Activated CD8-positive, alpha-beta T cell treated with anti-CD3 and anti-CD28 coated beads for 36 hours (primary cell): Measurements from ENCODE around the gene SEPHS1. TPM values are rescaled to one million over a fixed set of nuclear protein-coding genes. Genes with fewer than 3 reads are reported as not detected.

Experiments used
- ATAC-seq: fragments of 200-7000 bp; cut with Tn5 transposase; one replicate; pipeline ENCODE4 v1.10.0; 2021; ENCODE audit warnings: mild to moderate bottlenecking, moderate library complexity
- CTCF ChIA-PET: fragments of 350-600 bp; sonication (Branson Sonifier 250); formaldehyde crosslinking; loops from one replicate; lab custom pipeline; 2021; ENCODE audit warnings: antibody characterized with exemption; lab: Charles Lee
- POLR2A ChIA-PET: fragments of 350-600 bp; sonication (Branson Sonifier 250); formaldehyde crosslinking; loops from one replicate; lab custom pipeline; 2021; ENCODE audit warnings: antibody characterized with exemption; lab: Charles Lee
- DNase-seq: peaks from one replicate; pipeline ENCODE4 v3.0.0-alpha.2; 2020
- H3K27ac Mint-ChIP-seq: one replicate; pipeline ENCODE4 v1.8.0; 2021; ENCODE audit warnings: mild to moderate bottlenecking, mixed read lengths
- H3K27me3 Mint-ChIP-seq: one replicate; pipeline ENCODE4 v1.8.0; 2021; ENCODE audit warnings: mixed read lengths
- H3K36me3 Mint-ChIP-seq: one replicate; pipeline ENCODE4 v1.8.0; 2021; ENCODE audit warnings: low read depth, mixed read lengths
- H3K4me1 Mint-ChIP-seq: one replicate; pipeline ENCODE4 v1.8.0; 2021; ENCODE audit warnings: low read depth, mixed read lengths
- H3K4me3 Mint-ChIP-seq: one replicate; pipeline ENCODE4 v1.8.0; 2021; ENCODE audit warnings: mild to moderate bottlenecking, moderate library complexity, mixed read lengths
- H3K9me3 Mint-ChIP-seq: one replicate; pipeline ENCODE4 v1.8.0; 2021; ENCODE audit warnings: mixed read lengths
- intact Hi-C: fragments of 100-400 bp; cut with micrococcal nuclease; formaldehyde crosslinking; loops from one replicate; pipeline ENCODE4 v1.10.0; 2022
- total RNA-seq, 2 experiments: library from RNA; stranded (reverse); gene quantifications; one replicate each; pipeline ENCODE4 v1.2.3, GENCODE V29; 2021
- TF ChIP-seq, protein P1 (sequence below): fragments of 200-600 bp; IDR thresholded peaks from one replicate; pipeline ENCODE4 v1.8.0; 2022; ENCODE audit warnings: antibody characterized with exemption, mild to moderate bottlenecking

SEPHS1 gene
- total RNA-seq, 2 experiments from 2014 or later: 61.6 to 66.5 TPM

DNA sequence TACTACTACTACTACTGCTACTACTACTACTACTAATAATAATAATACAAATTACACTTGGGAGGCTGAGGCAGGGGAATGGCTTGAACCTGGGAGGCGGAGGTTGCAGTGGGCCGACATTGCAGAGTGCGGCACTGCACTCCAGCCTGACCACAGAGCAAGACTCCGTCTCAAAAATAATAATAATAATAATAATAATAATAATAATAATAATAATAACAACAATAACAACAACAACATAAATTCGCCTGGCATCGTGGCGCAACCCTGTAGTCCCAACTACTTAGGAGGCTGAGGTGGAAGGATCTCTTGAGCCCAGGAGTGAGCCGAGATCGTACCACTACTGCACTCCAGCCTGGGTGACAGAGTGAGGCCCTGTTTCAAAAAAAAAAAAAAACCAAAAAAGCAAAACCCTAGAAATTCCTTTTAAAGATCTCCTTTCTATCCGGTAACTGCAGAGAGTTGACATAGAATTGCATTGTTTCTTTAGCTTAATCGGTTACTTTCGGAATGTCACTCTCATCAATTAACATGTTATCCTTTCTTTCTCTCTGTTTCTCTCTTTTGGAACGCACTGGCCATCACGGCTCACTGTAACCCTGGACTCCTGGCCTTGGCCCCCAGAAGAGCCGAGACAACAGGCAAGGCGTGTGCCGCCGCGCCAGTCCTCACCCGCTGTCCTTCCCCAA lies 49.2 kb downstream of the SEPHS1 start:
- Mint-ChIP-seq H3K27ac (peak overlapping the region; percentile 72), H3K4me1 (peaks cover 15% of the 10 kb centered on the region), H3K9me3 (peaks cover 1% of the 10 kb centered on the region), H3K4me3 (peak overlapping the region; percentile 79), H3K36me3 (peaks cover 1% of the 10 kb centered on the region), H3K27me3 (no peaks in the 10 kb centered on the region)
- no peak for DNase-seq
- CTCF ChIA-PET: interaction anchor here (0.6 kb wide), 1 partner anchor 301 kb away, joined by 4 read pairs; no protein-coding TSS in a partner anchor
- no peak for ATAC-seq
- intact Hi-C loops: no loop called here
- POLR2A ChIA-PET: interaction anchor here (0.8 to 2.1 kb wide), 5 partner anchors 14 to 50 kb away, joined by 3 to 8 read pairs (median 3); partner anchors contain the start of gene SEPHS1
- TF ChIP-seq, protein P1, sequence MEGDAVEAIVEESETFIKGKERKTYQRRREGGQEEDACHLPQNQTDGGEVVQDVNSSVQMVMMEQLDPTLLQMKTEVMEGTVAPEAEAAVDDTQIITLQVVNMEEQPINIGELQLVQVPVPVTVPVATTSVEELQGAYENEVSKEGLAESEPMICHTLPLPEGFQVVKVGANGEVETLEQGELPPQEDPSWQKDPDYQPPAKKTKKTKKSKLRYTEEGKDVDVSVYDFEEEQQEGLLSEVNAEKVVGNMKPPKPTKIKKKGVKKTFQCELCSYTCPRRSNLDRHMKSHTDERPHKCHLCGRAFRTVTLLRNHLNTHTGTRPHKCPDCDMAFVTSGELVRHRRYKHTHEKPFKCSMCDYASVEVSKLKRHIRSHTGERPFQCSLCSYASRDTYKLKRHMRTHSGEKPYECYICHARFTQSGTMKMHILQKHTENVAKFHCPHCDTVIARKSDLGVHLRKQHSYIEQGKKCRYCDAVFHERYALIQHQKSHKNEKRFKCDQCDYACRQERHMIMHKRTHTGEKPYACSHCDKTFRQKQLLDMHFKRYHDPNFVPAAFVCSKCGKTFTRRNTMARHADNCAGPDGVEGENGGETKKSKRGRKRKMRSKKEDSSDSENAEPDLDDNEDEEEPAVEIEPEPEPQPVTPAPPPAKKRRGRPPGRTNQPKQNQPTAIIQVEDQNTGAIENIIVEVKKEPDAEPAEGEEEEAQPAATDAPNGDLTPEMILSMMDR: no peak

DNA sequence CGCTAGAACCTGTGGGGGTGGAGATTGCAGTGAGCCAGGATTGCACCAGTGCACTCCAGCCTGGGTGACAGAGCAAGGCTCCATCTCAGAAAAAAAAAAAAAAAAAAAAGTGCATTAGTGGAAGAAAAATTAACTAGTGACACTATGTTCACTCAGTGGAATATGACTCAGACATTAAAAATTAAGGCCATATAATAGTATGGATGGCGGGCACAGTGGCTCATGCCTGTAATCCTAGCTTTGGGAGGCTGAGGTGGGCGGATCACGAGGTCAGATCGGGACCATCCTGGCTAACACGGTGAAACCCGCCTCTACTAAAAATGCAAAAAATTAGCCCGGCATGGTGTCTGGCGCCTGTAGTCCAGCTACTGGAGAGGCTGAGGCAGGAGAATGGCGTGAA lies 51.6 kb downstream of the SEPHS1 start:
- no peak for DNase-seq
- Mint-ChIP-seq H3K27me3 (no peaks in the 10 kb centered on the region), H3K36me3 (peaks cover 5% of the 10 kb centered on the region), H3K27ac (no peak overlapping the region), H3K4me3 (no peak overlapping the region), H3K9me3 (no peaks in the 10 kb centered on the region), H3K4me1 (peaks cover 11% of the 10 kb centered on the region)
- ChIA-PET CTCF (no interaction called here), POLR2A (interaction anchor here (0.7 kb wide), 1 partner anchor 261 kb away, joined by 3 read pairs; no protein-coding TSS in a partner anchor)
- no peak for ATAC-seq
- TF ChIP-seq, protein P1: no peak
- intact Hi-C loops: no loop called here

DNA sequence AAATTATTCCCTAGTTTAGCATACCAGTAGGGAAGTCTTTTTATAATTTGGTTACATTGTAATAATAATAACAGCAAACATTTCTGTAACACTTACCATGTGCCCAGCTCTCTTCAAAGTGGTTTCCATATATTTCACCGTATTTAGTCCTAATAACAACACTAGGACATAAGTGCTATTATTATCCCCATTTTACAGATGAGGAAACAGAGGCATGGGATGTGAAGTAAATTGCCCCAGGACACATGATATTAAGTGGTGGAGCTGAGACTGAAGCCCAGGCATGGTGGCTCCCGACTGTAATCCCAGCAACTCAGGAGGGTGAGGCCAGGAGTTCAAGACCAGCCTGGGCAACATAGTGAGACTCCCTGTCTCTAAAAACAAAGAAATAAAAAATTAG lies 53.3 kb downstream of the SEPHS1 start:
- H3K27me3 Mint-ChIP-seq: no peaks in the 10 kb centered on the region
- no peak for DNase-seq
- ChIA-PET POLR2A (no interaction called here), CTCF (no interaction called here)
- H3K4me3 Mint-ChIP-seq: no peak overlapping the region
- no peak overlapping the region for H3K27ac Mint-ChIP-seq
- peaks cover 9% of the 10 kb centered on the region for H3K36me3 Mint-ChIP-seq
- peaks cover 5% of the 10 kb centered on the region for H3K4me1 Mint-ChIP-seq
- no peaks in the 10 kb centered on the region for H3K9me3 Mint-ChIP-seq
- TF ChIP-seq, protein P1: no peak
- intact Hi-C loops: no loop called here
- no peak for ATAC-seq

- intact Hi-C loops: no loop called here
- no peak overlapping the region for H3K27ac Mint-ChIP-seq
- H3K4me1 Mint-ChIP-seq: peaks cover 3% of the 10 kb centered on the region
- ChIA-PET POLR2A (no interaction called here), CTCF (interaction anchor here (2.0 kb wide), 1 partner anchor 10 kb away, joined by 4 read pairs; no protein-coding TSS in a partner anchor)
- DNase-seq: no peak
- no peak for ATAC-seq
- H3K36me3 Mint-ChIP-seq: peaks cover 11% of the 10 kb centered on the region
- no peaks in the 10 kb centered on the region for H3K27me3 Mint-ChIP-seq
- no peak overlapping the region for H3K4me3 Mint-ChIP-seq
- H3K9me3 Mint-ChIP-seq: no peaks in the 10 kb centered on the region
- TF ChIP-seq, protein P1: no peak
Measured at GRCh38 chr10:13291821-13292773, 56.0 kb downstream of the SEPHS1 start.
